H9 (cell line): Measurements from ENCODE around the gene DOCK11. TPM values are rescaled to one million over a fixed set of nuclear protein-coding genes. Genes with fewer than 3 reads are reported as not detected.

Experiments used
- DNase-seq: peaks from one replicate; pipeline ENCODE4 v3.0.0-alpha.2; 2017
- H2AFZ ChIP-seq: one replicate; pipeline ENCODE4 v1.6.1; 2013; ENCODE audit warnings: mild to moderate bottlenecking, low read length, control low read depth, moderate library complexity
- H2AK5ac ChIP-seq: 2 replicates; pipeline ENCODE4 v1.6.1; 2013; ENCODE audit warnings: low read length, control low read depth, mixed read lengths; ENCODE audit not compliant: insufficient read length
- H2BK120ac ChIP-seq: one replicate; pipeline ENCODE4 v1.6.1; 2013; ENCODE audit warnings: low read depth, mild to moderate bottlenecking, low read length, control low read depth, inconsistent platforms; ENCODE audit not compliant: poor library complexity, severe bottlenecking
- H2BK12ac ChIP-seq: 2 replicates; pipeline ENCODE4 v1.6.1; 2013; ENCODE audit warnings: low read length, control low read depth, mixed read lengths, low read depth; ENCODE audit not compliant: insufficient read length
- H2BK15ac ChIP-seq: 2 replicates; pipeline ENCODE4 v1.6.1; 2013; ENCODE audit warnings: low read depth, low read length, control low read depth
- H2BK20ac ChIP-seq: one replicate; pipeline ENCODE4 v1.6.1; 2013; ENCODE audit warnings: low read depth, mild to moderate bottlenecking, low read length, control low read depth, inconsistent platforms; ENCODE audit not compliant: poor library complexity, severe bottlenecking
- H2BK5ac ChIP-seq: 2 replicates; pipeline ENCODE4 v1.6.1; 2013; ENCODE audit warnings: low read length, control low read depth, mixed read lengths; ENCODE audit not compliant: insufficient read length
- H3K14ac ChIP-seq: 2 replicates; pipeline ENCODE4 v1.6.1; 2013; ENCODE audit warnings: low read length, control low read depth; ENCODE audit not compliant: insufficient read depth
- H3K18ac ChIP-seq: 2 replicates; pipeline ENCODE4 v1.6.1; 2013; ENCODE audit warnings: low read depth, mild to moderate bottlenecking, mixed read lengths, low read length, control low read depth; ENCODE audit not compliant: insufficient read length
- H3K23ac ChIP-seq: 2 replicates; pipeline ENCODE4 v1.6.1; 2013; ENCODE audit warnings: low read length, control low read depth, mixed read lengths, low read depth; ENCODE audit not compliant: insufficient read length
- H3K23me2 ChIP-seq: 2 replicates; pipeline ENCODE4 v1.6.1; 2013; ENCODE audit warnings: low read depth, mild to moderate bottlenecking, mixed read lengths, low read length, control low read depth; ENCODE audit not compliant: insufficient read length, poor library complexity, severe bottlenecking
- H3K27ac ChIP-seq: 2 replicates; pipeline ENCODE4 v1.5.1; 2013; ENCODE audit warnings: low read length, control low read depth, mixed read lengths, low read depth; ENCODE audit not compliant: insufficient read length
- H3K27me3 ChIP-seq: 2 replicates; pipeline ENCODE4 v1.6.1; 2013; ENCODE audit warnings: low read length, control low read depth, inconsistent platforms; ENCODE audit not compliant: insufficient read depth
- H3K4ac ChIP-seq: 2 replicates; pipeline ENCODE4 v1.6.1; 2013; ENCODE audit warnings: low read depth, mild to moderate bottlenecking, control low read depth, inconsistent platforms, low read length, moderate library complexity
- H3K4me1 ChIP-seq: 2 replicates; pipeline ENCODE4 v1.6.1; 2013; ENCODE audit warnings: low read length, control low read depth, inconsistent platforms; ENCODE audit not compliant: insufficient read depth
- H3K4me2 ChIP-seq: 2 replicates; pipeline ENCODE4 v1.6.1; 2013; ENCODE audit warnings: low read length, control low read depth, mixed read lengths; ENCODE audit not compliant: insufficient read length, insufficient read depth
- H3K56ac ChIP-seq: 2 replicates; pipeline ENCODE4 v1.6.1; 2013; ENCODE audit warnings: low read depth, mild to moderate bottlenecking, mixed read lengths, low read length, control low read depth; ENCODE audit not compliant: insufficient read length
- H3K79me1 ChIP-seq: 2 replicates; pipeline ENCODE4 v1.6.1; 2013; ENCODE audit warnings: low read depth, mild to moderate bottlenecking, moderate library complexity, low read length, control low read depth, inconsistent platforms; ENCODE audit not compliant: insufficient read depth, poor library complexity, severe bottlenecking
- H3K79me2 ChIP-seq: 2 replicates; pipeline ENCODE4 v1.6.1; 2013; ENCODE audit warnings: low read length, control low read depth, inconsistent platforms; ENCODE audit not compliant: insufficient read depth
- H3K9ac ChIP-seq: 2 replicates; pipeline ENCODE4 v1.6.1; 2013; ENCODE audit warnings: low read length, control low read depth, mixed read lengths; ENCODE audit not compliant: insufficient read length; ENCODE audit errors: extremely low read depth
- H3K9me3 ChIP-seq: one replicate; pipeline ENCODE4 v1.6.1; 2013; ENCODE audit warnings: low read depth, low read length, inconsistent platforms; ENCODE audit not compliant: control insufficient read depth
- H3T11ph ChIP-seq: one replicate; pipeline ENCODE4 v1.6.1; 2013; ENCODE audit warnings: mild to moderate bottlenecking, low read length, control low read depth, inconsistent platforms
- H4K20me1 ChIP-seq: one replicate; pipeline ENCODE4 v1.6.1; 2013; ENCODE audit not compliant: control insufficient read depth, insufficient read length, insufficient read depth
- H4K5ac ChIP-seq: 2 replicates; pipeline ENCODE4 v1.6.1; 2013; ENCODE audit warnings: low read depth, mild to moderate bottlenecking, mixed read lengths, low read length, control low read depth; ENCODE audit not compliant: insufficient read length
- H4K8ac ChIP-seq: replicated peaks from 2 replicates; pipeline ENCODE4 v1.6.1; 2013; ENCODE audit warnings: low read length, control low read depth, mixed read lengths, low read depth; ENCODE audit not compliant: insufficient read length
- H4K91ac ChIP-seq: 2 replicates; pipeline ENCODE4 v1.6.1; 2013; ENCODE audit warnings: low read depth, mild to moderate bottlenecking, moderate library complexity, mixed read lengths, low read length, control low read depth; ENCODE audit not compliant: insufficient read length
- H3K27ac Mint-ChIP-seq, 3 experiments: 2 replicates in 2 of 3; 3 replicates in 1 of 3; pipeline ENCODE4 v1.8.0; 2020 to 2021; ENCODE audit warnings: mixed read lengths in 3 of 3, mild to moderate bottlenecking in 1 of 3, moderate library complexity in 1 of 3
- H3K27me3 Mint-ChIP-seq: 2 replicates; pipeline ENCODE4 v1.8.0; 2021; ENCODE audit warnings: low read depth, mild to moderate bottlenecking, moderate library complexity, mixed read lengths
- H3K36me3 Mint-ChIP-seq, 3 experiments: 2 replicates in 2 of 3; 3 replicates in 1 of 3; pipeline ENCODE4 v1.8.0; 2020 to 2021; ENCODE audit warnings: low read depth in 3 of 3, mixed read lengths in 3 of 3; ENCODE audit not compliant: insufficient read depth in 1 of 3
- H3K4me1 Mint-ChIP-seq, 2 experiments: 2 replicates each; pipeline ENCODE4 v1.8.0; 2020; ENCODE audit warnings: mixed read lengths in 2 of 2
- H3K4me3 Mint-ChIP-seq, 2 experiments: 2 replicates in 1 of 2; 3 replicates in 1 of 2; pipeline ENCODE4 v1.8.0; 2020 to 2021; ENCODE audit warnings: mild to moderate bottlenecking in 2 of 2, mixed read lengths in 2 of 2, moderate library complexity in 1 of 2
- H3K9me3 Mint-ChIP-seq, 2 experiments: 2 replicates in 1 of 2; 3 replicates in 1 of 2; pipeline ENCODE4 v1.8.0; 2020; ENCODE audit warnings: mild to moderate bottlenecking in 2 of 2, mixed read lengths in 2 of 2, moderate library complexity in 1 of 2
- CTCF ChIP-seq: fragments of 200-600 bp; sonication (generic); conservative IDR thresholded peaks from 3 replicates; pipeline ENCODE4 v1.8.0; 2021; ENCODE audit warnings: antibody characterized with exemption, mild to moderate bottlenecking
- WGBS: extraction: QIAGEN DNeasy Blood & Tissue Kit; methylation state at CpG from one replicate; pipeline ENCODE4 v1.1.7; 2013; ENCODE audit warnings: missing lambda C conversion rate, low lambda C conversion rate, mixed read lengths; ENCODE audit not compliant: insufficient read length; ENCODE audit errors: extremely low coverage; 5-methylcytosine and 5-hydroxymethylcytosine counted together
- total RNA-seq: library from RNA; stranded (reverse); gene quantifications from 2 replicates; pipeline ENCODE4 v1.2.1, GENCODE V29; 2021

The DOCK11 gene
- total RNA-seq, 1 experiment from 2014 or later: 6.2 TPM

- no peak overlapping the region for H3K4ac ChIP-seq
- Mint-ChIP-seq H3K4me3 (no peak overlapping the region), H3K27me3 (no peaks in the 10 kb centered on the region), H3K4me1 (no peaks in the 10 kb centered on the region), H3K36me3 (peaks cover 0 to 4% (median 0%) of the 10 kb centered on the region in 3 experiments; a peak in 1 of 7 replicates), H3K9me3 (peaks cover 0 to 37% of the 10 kb centered on the region in 2 experiments; a peak in 2 of 5 replicates), H3K27ac (no peak overlapping the region)
- H3K27me3 ChIP-seq: no peaks in the 10 kb centered on the region
- H3K23ac ChIP-seq: no peak overlapping the region
- H2BK120ac ChIP-seq: no peak overlapping the region
- WGBS: no CpG with 5 or more reads among the region's 3 CpGs
- no peak overlapping the region for H3K14ac ChIP-seq
- H3K4me2 ChIP-seq: no peak overlapping the region
- no peaks in the 10 kb centered on the region for H3K4me1 ChIP-seq
- no peak overlapping the region for H2AK5ac ChIP-seq
- H2AFZ ChIP-seq: no peak overlapping the region
- DNase-seq: no peak
- no peak for TF ChIP-seq CTCF
- H3K27ac ChIP-seq: no peak overlapping the region
- no peaks in the 10 kb centered on the region for H3K79me1 ChIP-seq
- no peak overlapping the region for H4K8ac ChIP-seq
- H3K23me2 ChIP-seq: no peaks in the 10 kb centered on the region
- no peak overlapping the region for H4K91ac ChIP-seq
- no peak overlapping the region for H2BK12ac ChIP-seq
- H2BK20ac ChIP-seq: no peak overlapping the region
- H3K79me2 ChIP-seq: no peaks in the 10 kb centered on the region
- no peak overlapping the region for H3K56ac ChIP-seq
- H2BK5ac ChIP-seq: no peak overlapping the region
- peaks cover 15% of the 10 kb centered on the region for H3K9me3 ChIP-seq
- no peaks in the 10 kb centered on the region for H4K20me1 ChIP-seq
- no peak overlapping the region for H2BK15ac ChIP-seq
- no peak overlapping the region for H3K18ac ChIP-seq
- H4K5ac ChIP-seq: no peak overlapping the region
- no peak overlapping the region for H3K9ac ChIP-seq
- no peak overlapping the region for H3T11ph ChIP-seq
Observed at GRCh38 chrX:118652717-118653116, 157.1 kb downstream of the DOCK11 start.
